OCI-LY3 (cell line): ENCODE measurements around the gene TPRA1.

Source experiments
- H2AFZ ChIP-seq: fragments of 200-600, 300-600 bp; shearing (Covaris generic); 2 replicates; pipeline ENCODE4 v1.6.0; 2014; ENCODE audit warnings: antibody characterized with exemption, low read depth, low read length
- H3K27ac ChIP-seq: fragments of 200-600, 300-600 bp; sonication (generic); 2 replicates; pipeline ENCODE4 v1.5.1; 2014; ENCODE audit warnings: mild to moderate bottlenecking, low read length, moderate library complexity, mixed read lengths
- H3K27me3 ChIP-seq: fragments of 200-600, 300-600 bp; sonication (generic); 2 replicates; pipeline ENCODE4 v1.6.1; 2014; ENCODE audit warnings: low read depth, low read length, mixed read lengths
- H3K36me3 ChIP-seq: fragments of 200-600, 300-600 bp; sonication (generic); replicated peaks from 2 replicates; pipeline ENCODE3; 2014; ENCODE audit warnings: low read depth, low read length, mixed read lengths
- H3K4me1 ChIP-seq: fragments of 300-600, 200-600 bp; sonication (generic); 2 replicates; pipeline ENCODE4 v1.6.1; 2014; ENCODE audit warnings: low read length, mixed read lengths
- H3K4me2 ChIP-seq: fragments of 200-600, 300-600 bp; sonication (generic); 2 replicates; pipeline ENCODE4 v1.6.1; 2014; ENCODE audit warnings: low read length, mixed read lengths
- H3K4me3 ChIP-seq: fragments of 300-600, 200-600 bp; sonication (generic); 2 replicates; pipeline ENCODE4 v1.5.1; 2014; ENCODE audit warnings: antibody characterized with exemption, mild to moderate bottlenecking, low read length, moderate library complexity
- H3K79me2 ChIP-seq: fragments of 300-600, 200-600 bp; shearing (Covaris generic); 2 replicates; pipeline ENCODE4 v1.6.1; 2014; ENCODE audit warnings: mild to moderate bottlenecking, low read length, mixed read lengths
- H3K9ac ChIP-seq: fragments of 300-600, 200-600 bp; shearing (Covaris generic); 2 replicates; pipeline ENCODE4 v1.6.0; 2014; ENCODE audit warnings: mild to moderate bottlenecking, low read length, moderate library complexity
- H3K9me3 ChIP-seq: fragments of 200-600, 300-600 bp; shearing (Covaris generic); 2 replicates; pipeline ENCODE4 v1.6.1; 2014; ENCODE audit warnings: low read length, mixed read lengths; ENCODE audit not compliant: insufficient read depth
- H4K20me1 ChIP-seq: fragments of 200-600, 300-600 bp; sonication (generic); 2 replicates; pipeline ENCODE4 v1.6.1; 2016; ENCODE audit warnings: low read length, mixed read lengths; ENCODE audit not compliant: insufficient read depth
- CTCF ChIP-seq: fragments of 200-600, 300-600 bp; sonication (generic); IDR thresholded peaks from 2 replicates; pipeline ENCODE4 v1.5.1; 2014; ENCODE audit warnings: antibody characterized with exemption, low read length, low read depth
- EZH2phosphoT487 ChIP-seq: fragments of 200-600 bp; shearing (Covaris generic); IDR thresholded peaks from 2 replicates; pipeline ENCODE4 v1.6.1; 2018; ENCODE audit warnings: antibody characterized with exemption, mixed run types, low read depth

Gene TPRA1

GRCh38 chr3:127590593-127591465, at the start of gene TPRA1:
TPRA1 (minus strand) TSS chr3:127590733; CDS start chr3:127580146, 10,587 bp downstream.
- Histone ChIP-seq H3K27me3 (no peaks in the 10 kb centered on the region), H3K4me3 (peak within 1 kb of the TSS; percentile 94), H3K9ac (peak within 1 kb of the TSS; percentile 93), H4K20me1 (peaks cover 27% of the 10 kb centered on the region), H3K36me3 (peaks cover 8% of the 10 kb centered on the region), H3K9me3 (no peaks in the 10 kb centered on the region), H3K4me2 (peak within 1 kb of the TSS; percentile 86), H2AFZ (no peak within 1 kb of the TSS; the same call in 1 of the 2 replicates), H3K27ac (peak within 1 kb of the TSS; percentile 68), H3K79me2 (peaks cover 46% of the 10 kb centered on the region), H3K4me1 (peaks cover 23% of the 10 kb centered on the region)
- TF ChIP-seq EZH2phosphoT487: no peak
- TF ChIP-seq CTCF: 0 out of 2 replicates have a peak, but pooled peaks have one; percentile 8

DNA sequence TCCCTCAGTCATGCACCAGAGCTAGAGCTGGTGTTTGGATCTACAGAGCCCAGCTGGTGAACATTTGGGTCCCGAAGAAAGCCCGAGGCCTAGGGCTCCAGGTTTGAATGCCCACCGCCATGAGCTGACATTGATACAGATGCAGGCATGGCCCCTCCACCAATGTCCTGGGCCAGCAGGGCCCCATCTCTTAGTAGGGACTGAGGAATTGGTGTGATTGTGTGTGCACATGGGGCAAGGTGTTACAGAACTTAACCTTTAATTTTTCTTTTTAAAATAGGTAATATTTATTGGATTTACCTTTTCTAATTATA, 49.5 kb upstream of the TPRA1 start:
- Histone ChIP-seq H3K9ac (no peak overlapping the region), H3K9me3 (no peaks in the 10 kb centered on the region), H2AFZ (no peak overlapping the region), H3K36me3 (no peaks in the 10 kb centered on the region), H4K20me1 (no peaks in the 10 kb centered on the region), H3K4me1 (no peaks in the 10 kb centered on the region), H3K27me3 (peaks cover 7% of the 10 kb centered on the region; the same call in 1 of the 2 replicates), H3K4me2 (no peak overlapping the region), H3K27ac (no peak overlapping the region), H3K79me2 (no peaks in the 10 kb centered on the region), H3K4me3 (no peak overlapping the region)
- no peak for TF ChIP-seq EZH2phosphoT487
- TF ChIP-seq CTCF: no peak

- no peaks in the 10 kb centered on the region for H3K4me1 ChIP-seq
- peaks cover 7% of the 10 kb centered on the region; the same call in 1 of the 2 replicates for H3K27me3 ChIP-seq
- no peak overlapping the region for H2AFZ ChIP-seq
- no peaks in the 10 kb centered on the region for H3K36me3 ChIP-seq
- H3K9me3 ChIP-seq: no peaks in the 10 kb centered on the region
- H3K27ac ChIP-seq: no peak overlapping the region
- H3K9ac ChIP-seq: no peak overlapping the region
- TF ChIP-seq CTCF: no peak
- no peak for TF ChIP-seq EZH2phosphoT487
- no peaks in the 10 kb centered on the region for H3K79me2 ChIP-seq
- H3K4me2 ChIP-seq: no peak overlapping the region
- no peak overlapping the region for H3K4me3 ChIP-seq
- no peaks in the 10 kb centered on the region for H4K20me1 ChIP-seq
Measured at GRCh38 chr3:127639173-127640041, 48.9 kb upstream of the TPRA1 start.

- Histone ChIP-seq H4K20me1 (no peaks in the 10 kb centered on the region), H3K9ac (no peak overlapping the region), H3K4me2 (no peak overlapping the region), H3K79me2 (no peaks in the 10 kb centered on the region), H3K36me3 (no peaks in the 10 kb centered on the region), H3K27me3 (peaks cover 7% of the 10 kb centered on the region; the same call in 1 of the 2 replicates), H3K4me1 (no peaks in the 10 kb centered on the region), H2AFZ (no peak overlapping the region), H3K4me3 (no peak overlapping the region), H3K27ac (no peak overlapping the region), H3K9me3 (no peaks in the 10 kb centered on the region)
- TF ChIP-seq EZH2phosphoT487: no peak
- no peak for TF ChIP-seq CTCF
Measured at GRCh38 chr3:127637971-127638370, 47.4 kb upstream of the TPRA1 start.
